Activated gamma-delta T cell treated with anti-CD3 and anti-CD28 coated beads, Interleukin-2, amount 50 U/mL, for 16 hours (primary cell): ENCODE data around the gene TMEM175.

Source experiments
- DNase-seq: peaks from one replicate; pipeline ENCODE4 v3.0.0-alpha.2; 2020; ENCODE audit warnings: low read depth

The TMEM175 gene

DNA sequence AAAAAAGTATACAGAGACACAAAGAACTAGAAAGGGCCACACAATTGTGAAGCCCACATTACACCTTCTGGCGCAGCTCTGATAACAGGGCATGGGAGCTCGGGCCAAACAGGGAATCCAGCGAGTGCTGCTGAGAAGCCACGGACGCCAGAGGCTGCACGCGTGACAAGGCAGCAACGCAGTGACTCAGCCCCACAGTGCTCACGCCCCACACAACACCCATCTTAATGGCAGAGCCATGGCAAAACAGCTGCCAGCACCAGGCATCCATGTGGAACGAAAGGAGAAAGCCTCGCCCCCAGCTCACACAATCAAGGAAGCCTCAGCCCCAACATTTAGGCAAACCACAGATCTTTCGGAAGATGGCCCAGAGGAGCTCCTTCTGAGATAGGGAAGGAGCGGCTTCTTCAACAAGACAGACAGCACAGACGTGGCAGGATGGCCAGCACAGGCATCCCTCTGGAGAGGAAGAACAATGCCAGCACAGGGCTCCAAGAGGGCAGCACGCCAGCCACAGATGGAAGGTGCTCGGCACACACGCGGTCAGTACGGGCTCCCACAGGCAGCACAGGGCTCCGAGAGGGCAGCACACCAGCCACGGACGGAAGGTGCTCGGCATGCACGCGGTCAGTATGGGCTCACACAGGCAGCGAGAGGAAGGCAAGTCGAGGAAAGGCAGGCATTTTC, 33.2 kb upstream of the TMEM175 start:
- DNase-seq: no peak

DNA sequence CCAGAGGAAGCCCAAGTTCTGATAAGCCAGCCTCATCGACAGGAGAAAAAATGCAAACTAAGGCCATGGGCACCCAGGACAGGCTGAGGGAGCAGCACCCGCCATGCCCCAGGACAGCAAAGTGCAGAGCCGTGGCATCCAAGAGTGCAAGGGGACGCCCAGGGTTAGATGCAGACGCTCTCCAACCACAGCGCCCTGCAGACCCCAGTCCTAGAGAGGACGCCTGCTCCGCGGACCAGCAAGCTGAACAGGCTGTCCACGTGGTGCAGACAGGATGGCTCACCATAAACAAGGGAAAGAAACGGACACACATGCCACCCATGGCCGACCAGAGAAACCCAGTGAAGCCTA, 32.7 kb upstream of the TMEM175 start:
- DNase-seq: no peak

DNA sequence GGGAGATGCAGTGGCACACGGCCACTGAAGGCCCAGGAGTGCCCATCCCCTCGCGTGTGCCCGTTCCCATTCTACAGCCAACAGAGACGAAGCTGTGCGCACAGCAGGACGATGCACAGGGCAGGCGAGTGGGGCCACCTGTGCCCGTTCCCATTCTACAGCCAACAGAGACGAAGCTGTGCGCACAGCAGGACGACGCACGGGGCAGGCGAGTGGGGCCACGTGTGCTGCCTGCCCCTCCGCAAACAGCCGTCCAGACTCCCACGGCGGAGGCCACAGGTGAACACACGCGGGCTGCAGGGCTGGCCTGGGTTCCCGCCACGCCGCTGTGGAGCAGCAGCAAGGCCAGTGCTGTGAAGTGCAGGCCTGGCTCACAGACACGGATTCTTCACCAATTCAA, 32.2 kb upstream of the TMEM175 start:
- DNase-seq: no peak

DNA sequence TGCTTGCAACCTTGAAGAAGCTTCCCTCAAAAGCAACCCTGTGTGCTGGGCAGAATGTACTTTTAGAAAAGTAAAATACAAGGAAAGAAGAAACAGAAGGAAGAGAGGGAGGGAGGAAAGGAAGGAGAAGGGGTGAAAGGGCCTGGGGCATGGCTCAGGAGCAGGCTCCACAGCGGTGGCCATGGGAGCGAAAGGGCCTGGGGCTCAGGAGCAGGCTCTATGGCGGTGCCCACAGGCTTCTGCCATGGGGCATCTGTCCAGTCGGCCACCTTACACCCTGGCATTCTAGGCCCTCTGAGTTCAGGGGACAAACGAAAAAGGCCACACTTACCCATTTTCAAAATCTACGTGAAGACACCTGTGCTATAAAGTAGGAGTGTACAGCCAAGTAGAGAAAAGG, 31.5 kb upstream of the TMEM175 start:
- DNase-seq: no peak

DNA sequence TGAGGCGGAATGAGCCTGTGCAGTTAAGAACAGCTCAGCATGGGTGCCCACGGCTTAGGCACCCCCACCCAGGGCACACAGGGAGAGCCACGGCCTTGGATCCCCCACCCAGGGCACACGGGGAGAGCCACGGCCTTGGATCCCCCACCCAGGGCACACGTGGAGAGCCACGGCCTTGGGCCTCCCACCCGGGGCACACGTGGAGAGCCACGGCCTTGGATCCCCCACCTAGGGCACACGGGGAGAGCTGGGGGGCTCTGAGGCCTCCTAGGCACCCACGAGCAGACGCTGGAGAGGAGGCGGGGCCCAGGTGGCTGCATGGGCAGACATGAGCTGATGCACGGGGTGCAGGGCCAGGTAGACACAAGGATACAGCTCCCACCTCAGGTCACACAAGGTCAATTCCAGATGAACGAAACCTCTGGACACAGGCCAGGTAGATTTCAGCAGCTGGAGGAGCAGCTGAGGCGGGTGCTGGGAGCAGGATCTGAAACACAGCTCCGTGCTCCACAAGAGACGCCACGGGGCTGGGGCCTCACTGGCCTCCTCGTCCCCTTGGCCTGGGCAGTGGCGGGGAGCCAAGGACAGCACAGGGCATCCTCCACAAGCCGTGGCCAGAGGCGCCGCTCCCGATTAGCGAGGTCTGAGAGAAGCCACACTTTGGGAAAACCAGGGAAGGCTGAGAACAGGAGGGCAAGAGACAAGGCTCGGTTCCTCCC, 30.9 kb upstream of the TMEM175 start:
- DNase-seq: no peak

DNA sequence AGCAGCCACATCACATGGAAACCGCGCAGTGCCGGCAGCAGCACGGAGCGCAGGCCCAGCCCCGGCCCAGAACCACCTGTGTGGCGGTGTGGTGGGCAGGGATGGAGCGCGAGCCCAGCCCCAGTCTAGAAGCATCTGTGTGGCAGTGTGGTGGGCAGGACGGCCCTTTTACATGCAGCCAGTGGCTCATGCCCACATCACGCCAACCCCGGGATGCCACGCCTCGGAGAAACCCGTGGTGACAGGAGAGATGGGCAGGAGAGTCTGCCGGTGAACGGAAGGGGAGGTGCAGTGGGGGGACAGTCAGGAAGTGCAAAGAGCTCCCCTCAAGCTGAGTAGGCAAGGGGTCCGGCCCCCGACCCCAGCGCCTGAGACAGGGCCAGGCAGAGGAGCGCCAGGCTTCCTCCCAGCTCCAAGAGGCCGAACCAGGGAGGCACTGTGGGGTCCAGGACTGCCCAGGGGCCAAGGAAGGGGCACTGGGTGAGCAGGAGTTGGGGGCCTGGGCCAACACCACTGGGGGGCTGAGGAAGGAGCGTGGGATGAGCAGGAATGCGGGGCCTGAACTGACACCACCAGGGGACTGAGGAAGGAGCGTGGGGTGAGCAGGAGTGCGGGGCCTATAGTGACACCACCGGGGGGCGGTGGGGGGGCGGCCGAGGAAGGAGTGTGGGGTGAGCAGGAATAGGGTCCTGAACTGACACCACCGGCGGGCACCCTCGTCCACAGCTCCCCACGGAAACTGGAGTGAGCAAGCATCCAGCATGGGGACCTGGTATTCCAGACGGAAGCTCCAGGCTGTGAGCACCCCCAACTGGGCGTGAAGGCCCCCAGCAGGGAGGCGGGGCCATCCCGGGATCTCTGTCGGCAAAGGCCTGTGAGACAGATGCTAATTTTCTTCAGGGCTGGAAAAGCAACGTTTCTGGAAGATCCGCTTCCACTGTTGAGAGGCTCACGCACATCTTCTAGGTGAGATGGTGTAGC, 28.9 kb upstream of the TMEM175 start:
- DNase-seq: no peak

DNA sequence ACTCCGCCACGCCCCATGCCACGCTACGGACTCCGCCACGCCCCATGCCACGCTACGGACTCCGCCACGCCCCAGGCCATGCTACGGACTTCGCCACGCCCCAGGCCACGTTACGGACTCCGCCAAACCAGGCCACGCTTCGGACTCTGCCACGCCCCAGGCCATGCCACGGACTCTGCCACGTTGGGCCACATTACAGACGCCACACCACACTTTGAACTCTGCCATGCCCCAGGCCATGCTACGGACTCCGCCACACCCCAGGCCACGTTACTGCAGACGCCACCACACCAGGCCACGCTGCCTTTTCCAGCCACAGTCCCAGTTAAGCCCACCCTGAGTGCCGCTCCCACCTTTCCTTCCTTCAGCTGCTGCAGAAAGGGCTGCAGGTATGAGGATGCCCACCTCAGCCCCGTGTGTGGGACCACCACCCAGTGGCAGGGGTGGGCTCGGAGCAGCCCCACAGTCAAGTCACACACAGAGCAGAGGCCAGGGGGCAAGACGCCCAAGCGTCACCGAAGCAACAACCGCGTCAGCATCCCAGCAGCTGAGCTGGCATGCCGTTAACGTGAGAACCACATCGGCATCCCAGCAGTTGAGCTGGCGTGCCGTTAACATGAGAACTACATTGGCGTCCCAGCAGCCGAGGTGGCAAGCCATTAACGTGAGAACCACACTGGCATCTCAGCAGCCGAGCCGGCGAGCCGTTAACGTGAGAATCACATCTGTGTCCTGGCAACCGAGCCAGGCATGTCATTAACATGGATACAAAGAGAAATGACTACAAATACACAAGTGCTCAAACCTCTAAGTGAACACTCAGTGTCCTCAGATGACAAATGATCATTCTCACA, 26.5 kb upstream of the TMEM175 start:
- DNase-seq: no peak

DNA sequence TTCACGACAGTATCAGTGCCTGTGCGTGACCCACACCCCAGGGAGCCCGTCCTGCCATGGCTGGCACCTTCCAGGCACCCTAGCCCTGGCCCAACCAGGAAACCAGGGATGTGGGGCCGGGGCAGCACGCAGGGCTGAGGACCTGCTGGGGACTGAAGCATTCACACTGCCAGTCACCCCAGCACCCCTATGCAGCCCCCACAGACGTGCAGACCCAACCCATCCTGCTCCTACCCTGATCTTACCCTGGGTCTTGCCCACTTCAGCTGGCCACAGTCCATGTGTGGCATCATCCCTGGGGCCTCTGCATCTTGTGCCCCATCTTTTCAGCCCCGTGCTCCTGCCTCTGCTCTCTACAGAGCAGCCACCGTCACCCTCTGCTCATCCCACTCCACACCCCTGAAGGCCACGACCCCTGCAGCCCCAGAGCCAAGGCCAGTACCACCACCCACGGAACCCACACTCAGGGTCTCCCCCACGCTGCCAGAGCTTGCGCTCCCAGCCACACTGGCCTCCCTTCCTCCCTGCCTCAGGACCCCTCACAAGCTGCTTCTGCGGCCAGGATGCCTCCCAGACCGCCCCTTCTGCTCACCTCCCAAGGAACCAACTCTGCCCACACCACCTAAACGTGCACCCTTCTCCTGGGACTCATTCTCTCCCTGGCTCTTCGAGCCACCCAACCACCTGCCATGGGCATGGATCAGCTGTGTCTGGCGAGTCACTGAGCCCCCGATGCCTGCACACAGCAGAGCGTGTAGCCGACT, 25.7 kb upstream of the TMEM175 start:
- DNase-seq: no peak

DNA sequence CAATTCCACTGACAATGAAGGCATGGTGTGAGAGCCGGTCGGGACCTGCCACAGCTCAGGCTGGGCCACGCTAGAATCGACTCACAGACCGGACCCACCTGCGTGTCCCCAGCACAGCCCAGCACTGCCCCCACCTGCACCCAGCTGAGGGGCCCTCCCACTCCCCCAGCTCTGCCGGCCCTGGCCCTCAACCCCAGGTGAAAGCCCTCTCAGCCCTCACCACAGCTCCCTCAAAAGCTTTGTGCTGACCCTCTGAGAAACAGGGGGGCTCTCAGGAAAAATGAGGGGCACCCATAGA, 25.2 kb upstream of the TMEM175 start:
- DNase-seq: no peak

DNA sequence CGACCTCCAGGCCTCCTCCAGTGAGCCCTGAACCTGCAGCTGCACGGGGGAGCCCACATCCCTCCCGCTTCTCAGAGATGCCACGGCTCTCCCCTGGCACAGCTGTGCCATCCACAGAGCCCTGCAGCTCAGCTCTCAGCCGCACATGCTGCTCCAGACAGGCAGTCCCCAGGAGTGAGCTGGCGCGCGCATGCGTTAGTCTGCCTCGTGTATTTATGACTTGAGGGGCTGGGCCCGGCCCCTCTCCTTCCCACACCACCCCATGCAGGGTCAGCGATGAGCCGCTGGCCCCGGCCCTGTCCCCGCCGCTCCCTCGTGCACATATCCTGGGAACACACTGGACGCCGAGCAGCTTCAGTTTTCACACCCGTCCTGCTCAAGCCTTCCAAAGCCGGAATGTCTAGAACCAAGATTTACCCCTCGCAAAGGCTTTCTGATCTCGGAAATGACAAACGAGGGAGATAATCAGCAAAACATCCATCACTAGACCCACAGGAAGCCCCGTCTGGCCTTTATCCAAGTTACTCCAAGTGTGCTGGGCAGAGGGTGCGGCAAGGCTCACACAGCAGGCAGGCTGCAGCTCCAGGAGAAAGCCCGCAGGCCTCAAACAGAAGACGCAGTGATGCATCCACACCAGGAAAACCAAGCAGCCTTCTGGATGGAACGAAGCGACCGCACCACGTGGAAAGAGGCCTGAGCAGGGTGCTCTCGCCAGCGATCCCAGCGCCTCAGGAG, 24.4 kb upstream of the TMEM175 start:
- no peak for DNase-seq

DNA sequence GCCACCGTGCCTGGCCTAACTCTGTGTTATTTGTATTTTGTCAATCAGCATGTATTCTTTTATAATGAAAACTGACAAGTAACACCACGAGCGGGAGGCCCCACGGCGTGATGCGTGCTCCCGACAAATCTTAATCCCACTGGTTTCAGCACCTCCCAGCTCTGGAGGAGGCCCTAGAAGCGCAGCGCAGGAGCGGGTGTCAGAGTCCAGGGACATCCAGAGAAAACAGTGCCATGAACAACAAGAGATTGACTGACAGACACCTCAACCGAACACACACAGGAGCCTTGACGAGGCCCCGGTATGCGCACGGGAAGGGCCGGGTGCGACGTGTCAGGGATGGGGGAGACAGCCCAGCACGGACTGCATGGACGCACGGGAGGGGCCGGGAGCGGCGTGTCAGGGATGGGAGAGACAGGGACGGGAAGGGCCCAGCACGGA, 23.1 kb upstream of the TMEM175 start:
- DNase-seq: no peak

DNA sequence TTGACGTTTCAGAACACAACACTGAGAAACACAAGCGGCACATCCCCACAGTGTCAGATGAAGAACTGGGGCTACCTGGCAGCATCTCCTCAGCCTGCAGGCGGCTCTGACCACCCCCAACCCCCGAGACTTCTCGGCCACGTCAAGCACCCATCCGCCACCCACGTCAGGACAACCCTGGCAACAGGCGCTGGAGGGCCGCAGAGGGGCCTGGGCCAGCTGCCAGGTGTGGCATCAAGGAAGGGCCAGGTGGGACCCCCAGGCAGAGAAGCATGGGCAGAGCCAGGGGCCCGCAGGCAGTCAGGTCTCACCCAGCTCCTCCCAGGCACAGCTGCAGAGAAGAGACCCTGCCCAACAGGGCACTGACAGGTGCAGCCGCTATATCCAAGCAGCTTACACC, 22.4 kb upstream of the TMEM175 start:
- no peak for DNase-seq

DNA sequence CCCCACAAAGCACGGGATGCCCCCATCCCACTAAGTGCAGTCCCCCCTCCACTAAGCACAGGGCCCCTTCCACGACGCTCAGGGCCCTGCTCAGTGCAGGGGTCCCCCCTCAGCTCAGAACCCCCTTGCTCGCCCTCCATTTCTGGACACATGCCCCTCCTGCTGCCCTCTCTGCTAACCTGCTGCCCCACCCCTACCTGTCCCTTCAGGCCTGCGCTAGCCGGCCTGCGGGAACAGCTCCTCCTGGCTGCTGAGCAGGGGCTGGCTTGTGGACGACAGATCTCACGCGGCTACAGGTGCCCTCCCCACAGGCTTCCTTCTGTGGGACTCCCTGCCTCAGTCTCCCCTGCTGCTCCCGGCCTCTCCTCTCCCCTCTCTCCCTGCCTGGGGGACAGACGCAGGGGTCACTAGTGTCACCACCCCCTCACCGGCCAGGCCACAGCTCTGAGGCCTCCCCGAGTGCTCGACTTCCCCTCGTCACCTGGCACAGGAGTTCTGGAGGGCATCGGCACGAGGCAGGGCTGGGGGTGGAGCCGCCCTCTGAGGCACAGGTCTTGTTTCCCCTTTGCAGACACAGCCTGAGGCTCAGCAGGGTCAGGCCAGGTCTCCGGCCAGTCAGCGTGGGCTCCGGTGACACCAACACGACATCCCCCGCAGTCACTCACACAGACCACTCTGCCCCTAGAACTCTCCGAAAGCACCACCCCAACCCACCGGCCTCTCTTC, 21.7 kb upstream of the TMEM175 start:
- no peak for DNase-seq

DNA sequence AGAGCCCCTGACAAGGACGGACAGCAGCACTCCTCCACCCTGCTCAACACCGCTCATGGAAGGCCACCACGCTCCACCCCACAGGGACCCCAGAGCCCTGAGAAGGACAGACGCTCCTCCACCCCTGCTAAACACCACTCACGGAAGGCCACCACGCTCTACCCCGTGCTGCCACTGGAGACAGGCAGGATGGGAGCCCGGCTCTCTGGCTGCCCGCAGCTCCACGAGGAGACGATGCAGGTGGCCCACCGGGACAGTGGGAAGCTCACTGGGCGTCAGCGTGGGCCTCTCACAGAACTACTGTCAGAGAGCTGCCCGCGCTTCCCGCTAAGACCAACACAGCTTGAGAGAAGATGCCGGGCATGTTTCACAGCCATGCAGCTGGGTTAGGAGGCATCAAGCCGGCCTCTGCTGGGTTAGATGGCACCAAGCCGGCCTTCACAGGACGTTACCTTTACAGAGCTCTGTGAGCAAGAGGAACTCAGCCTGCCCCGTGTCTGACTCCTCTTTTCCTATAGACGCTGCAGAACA, 21.0 kb upstream of the TMEM175 start:
- no peak for DNase-seq

DNA sequence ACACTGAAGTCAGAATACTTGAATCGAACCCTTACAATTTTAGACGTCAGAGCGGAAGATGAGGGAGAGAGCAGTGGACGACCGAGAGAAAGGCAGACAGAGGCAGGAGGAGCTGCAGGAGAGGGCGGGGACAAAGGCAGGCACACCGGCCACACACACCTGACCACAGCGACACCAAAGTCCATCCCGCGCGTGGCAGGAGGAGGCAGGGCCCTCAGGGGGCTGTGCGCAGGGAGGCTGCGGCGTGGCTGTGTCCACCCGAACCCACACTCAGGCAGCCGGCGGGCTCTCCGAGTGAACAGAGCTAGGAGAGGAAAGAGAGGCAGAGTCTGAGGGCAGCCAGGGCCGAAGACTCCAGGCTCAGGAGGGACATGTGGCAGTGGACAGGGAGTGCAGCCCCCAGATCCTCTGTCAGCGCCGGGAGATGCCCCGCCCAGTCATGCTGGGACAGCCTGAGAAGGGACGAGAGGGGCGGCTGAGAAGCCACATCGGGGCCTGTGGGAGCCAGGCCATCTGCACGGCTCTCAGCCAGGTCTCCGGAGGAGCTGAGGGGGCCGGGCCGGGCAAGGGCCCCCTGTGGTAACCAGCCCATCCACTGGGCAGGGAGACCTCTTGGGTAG, 20.3 kb upstream of the TMEM175 start:
- no peak for DNase-seq

DNA sequence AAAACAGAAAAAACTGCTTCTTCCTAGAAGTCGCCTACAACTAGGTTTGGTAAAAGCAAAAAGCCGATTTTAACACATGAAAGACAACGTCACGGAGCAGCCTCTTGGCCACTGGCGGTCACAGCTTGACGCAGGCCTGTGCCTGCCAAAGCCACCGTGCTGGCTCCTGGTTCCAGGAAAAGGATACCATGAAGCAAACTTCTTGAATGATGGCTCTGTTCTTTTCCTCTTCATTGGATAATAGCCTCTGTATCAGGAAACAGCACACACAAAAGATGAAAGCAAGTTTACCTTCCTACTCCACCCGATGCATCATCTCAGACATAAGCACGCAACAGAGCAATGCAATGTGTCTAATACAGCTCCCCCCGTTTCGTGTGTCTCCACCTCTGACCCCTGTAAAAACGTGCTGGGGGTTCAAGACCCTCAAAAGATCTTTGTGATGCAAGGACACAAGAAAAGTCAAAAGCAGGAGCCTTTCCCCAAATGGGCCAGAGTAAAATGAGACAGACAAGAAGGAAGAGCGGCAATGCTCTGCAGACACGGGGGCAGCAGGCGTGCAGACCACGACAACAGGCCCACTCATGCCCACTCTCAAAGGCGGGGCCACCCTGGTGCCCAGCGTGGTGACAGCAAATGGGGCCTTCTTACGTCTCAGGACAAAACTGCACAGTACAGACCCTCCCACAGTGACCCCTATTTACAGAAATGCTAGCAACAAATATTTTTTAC, 19.5 kb upstream of the TMEM175 start:
- DNase-seq: no peak

DNA sequence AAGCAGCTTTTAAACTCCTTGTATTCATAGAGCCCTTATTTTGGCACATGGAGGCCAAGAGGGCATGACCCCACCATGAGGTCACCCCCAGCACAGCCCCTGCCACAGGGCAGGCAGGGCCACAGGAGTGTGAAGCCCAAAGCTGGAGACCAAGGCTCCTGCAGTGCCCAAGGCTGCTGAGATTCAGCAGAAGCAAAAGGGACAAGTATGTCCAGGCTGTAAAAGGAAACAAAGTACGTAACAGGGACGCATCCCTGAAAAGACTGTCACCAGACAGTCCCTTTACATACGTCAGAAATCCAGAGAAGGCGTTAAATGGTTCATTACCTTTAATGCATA, 19.0 kb upstream of the TMEM175 start:
- no peak for DNase-seq

DNA sequence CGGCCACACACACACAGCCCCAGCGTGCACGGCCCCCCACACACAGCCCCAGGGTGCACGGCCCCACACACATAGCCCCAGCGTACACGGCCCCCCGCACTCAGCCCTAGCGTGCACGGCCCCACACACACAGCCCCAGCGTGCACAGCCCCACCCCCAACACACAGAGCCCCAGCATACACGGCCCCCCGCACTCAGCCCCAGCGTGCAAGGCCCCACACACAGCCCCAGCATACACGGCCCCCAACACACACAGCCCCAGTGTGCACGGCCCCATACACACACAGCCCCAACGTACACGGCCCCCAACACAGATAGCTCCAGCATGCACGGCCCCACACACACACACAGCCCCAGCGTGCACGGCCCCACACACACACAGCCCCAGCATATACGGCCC, 17.7 kb upstream of the TMEM175 start:
- no peak for DNase-seq

DNA sequence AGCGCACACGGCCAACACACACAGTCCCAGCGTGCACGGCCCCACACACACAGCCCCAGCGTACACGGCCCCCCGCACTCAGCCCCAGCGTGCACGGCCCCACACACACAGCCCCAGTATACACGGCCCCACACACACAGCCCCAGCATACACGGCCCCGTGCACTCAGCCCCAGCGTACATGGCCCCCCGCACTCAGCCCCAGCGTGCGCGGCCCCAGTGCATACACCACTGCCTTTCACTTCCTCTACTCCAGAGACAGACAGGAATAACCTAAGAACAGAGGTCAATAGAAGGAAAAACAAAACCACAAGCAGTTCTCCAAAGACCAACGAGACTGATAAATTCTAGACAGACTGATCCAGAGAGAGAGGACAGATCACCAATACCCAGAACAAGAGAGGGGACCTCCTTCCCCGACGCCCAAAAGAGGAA, 17.2 kb upstream of the TMEM175 start:
- no peak for DNase-seq
